ENCODE measurements around the gene SERPINI1.

- TF ChIP-seq CTCF (IDR thresholded peaks at IDR 0.05 in 8 of 11, conservative IDR thresholded peaks at IDR 0.05 in 3 of 11) = no peak
- no peak for TF ChIP-seq POLR2A (IDR thresholded peaks at IDR 0.05)
- TF ChIP-seq POLR2AphosphoS5 (IDR thresholded peaks at IDR 0.05) = no peak
Measured at GRCh38 chr3:167783781-167784180, 48.3 kb downstream of the SERPINI1 start.

Measured in spleen (tissue), 7 donors.